GM21526 (cell line): ENCODE results near the gene ATG2B.

Source experiments
- ATAC-seq: cut with Tn5 transposase; IDR thresholded peaks from one replicate; pipeline ENCODE4 v1.9.1; 2021; ENCODE audit warnings: moderate library complexity; ENCODE audit not compliant: unreplicated experiment, low FRiP score

Gene ATG2B

GRCh38 chr14:96310906-96311305, 52.2 kb downstream of the ATG2B start:
- no peak for ATAC-seq

- no peak for ATAC-seq
Observed at GRCh38 chr14:96309896-96310330, 53.2 kb downstream of the ATG2B start.

GRCh38 chr14:96309133-96309895, 53.8 kb downstream of the ATG2B start:
- no peak for ATAC-seq

GRCh38 chr14:96307434-96307833, 55.7 kb downstream of the ATG2B start:
- ATAC-seq: no peak

- no peak for ATAC-seq
Observed at GRCh38 chr14:96304956-96305355, 58.2 kb downstream of the ATG2B start.

- ATAC-seq: no peak
Observed at GRCh38 chr14:96303981-96304380, 59.2 kb downstream of the ATG2B start.

- no peak for ATAC-seq
Observed at GRCh38 chr14:96299441-96299840, 63.7 kb downstream of the ATG2B start.

- ATAC-seq: no peak
Observed at GRCh38 chr14:96297997-96298515, 65.1 kb downstream of the ATG2B start.

- no peak for ATAC-seq
Observed at GRCh38 chr14:96297000-96297399, 66.1 kb downstream of the ATG2B start.

- ATAC-seq: no peak
Observed at GRCh38 chr14:96294246-96294645, 68.9 kb downstream of the ATG2B start.

GRCh38 chr14:96287856-96288255, 75.3 kb downstream of the ATG2B start:
- no peak for ATAC-seq

- ATAC-seq: no peak
Observed at GRCh38 chr14:96286251-96286650, 76.9 kb downstream of the ATG2B start.

GRCh38 chr14:96285667-96286066, 77.5 kb downstream of the ATG2B start:
- ATAC-seq: no peak

- ATAC-seq: no peak
Observed at GRCh38 chr14:96284430-96284829, 78.7 kb downstream of the ATG2B start.

GRCh38 chr14:96284008-96284407, 79.1 kb downstream of the ATG2B start:
- ATAC-seq: no peak

- ATAC-seq: no peak
Observed at GRCh38 chr14:96281486-96281885, 81.7 kb downstream of the ATG2B start.

GRCh38 chr14:96280104-96280503, 83.0 kb downstream of the ATG2B start:
- ATAC-seq: no peak

- ATAC-seq: no peak
Observed at GRCh38 chr14:96279564-96279963, 83.6 kb downstream of the ATG2B start.

- no peak for ATAC-seq
Observed at GRCh38 chr14:96277890-96278289, 85.3 kb downstream of the ATG2B start.

GRCh38 chr14:96275177-96276112, 87.7 kb downstream of the ATG2B start:
- ATAC-seq: no peak

- no peak for ATAC-seq
Observed at GRCh38 chr14:96274543-96274942, 88.6 kb downstream of the ATG2B start.
